Measurements from ENCODE around the gene PACC1.

- no peak for TF ChIP-seq CTCF (IDR thresholded peaks at IDR 0.05)
- TF ChIP-seq POLR2A (IDR thresholded peaks at IDR 0.05), result no peak
Observed at GRCh38 chr1:212438831-212439237, 24.1 kb upstream of the PACC1 start.
